H1 (cell line): ENCODE results near the gene PITX1. TPM values are rescaled to one million over a fixed set of nuclear protein-coding genes. Genes with fewer than 3 reads are reported as not detected.

Experiments used
- CTCF ChIA-PET: fragments of 300-600 bp; sonication (Branson Sonifier 250); formaldehyde crosslinking; loops from one replicate; lab custom pipeline; 2021; ENCODE audit not compliant: partially characterized antibody; lab: Charles Lee
- POLR2A ChIA-PET: fragments of 300-600 bp; sonication (Branson Sonifier 250); formaldehyde crosslinking; loops from one replicate; lab custom pipeline; 2021; ENCODE audit warnings: inconsistent platforms; ENCODE audit not compliant: partially characterized antibody; lab: Charles Lee
- DNase-seq, 2 experiments: peaks; one replicate each; pipeline versions ENCODE4 v3.0.0 to v3.0.0-alpha.2; 2010 to 2022; ENCODE audit warnings: low spot score in 2 of 2, low read depth in 1 of 2, mixed read lengths in 1 of 2
- FAIRE-seq: peaks from 2 replicates; lab custom pipeline; 2011; peaks lifted over from hg19 to GRCh38; lab: Jason Lieb, UNC
- H2AFZ ChIP-seq: 2 replicates; pipeline ENCODE4 v1.8.1; 2012; ENCODE audit warnings: low read length, inconsistent platforms
- H2AK5ac ChIP-seq: 2 replicates; pipeline ENCODE4 v1.6.1; 2013; ENCODE audit warnings: low read depth, low read length
- H2BK120ac ChIP-seq: replicated peaks from 2 replicates; pipeline ENCODE3; 2013; ENCODE audit warnings: low read depth, low read length, inconsistent platforms
- H2BK12ac ChIP-seq: 2 replicates; pipeline ENCODE4 v1.6.1; 2013; ENCODE audit warnings: low read depth, low read length
- H2BK15ac ChIP-seq: 2 replicates; pipeline ENCODE4 v1.6.1; 2013; ENCODE audit warnings: low read length
- H2BK20ac ChIP-seq: 2 replicates; pipeline ENCODE4 v1.6.1; 2013; ENCODE audit warnings: low read length
- H2BK5ac ChIP-seq: 2 replicates; pipeline ENCODE4 v1.6.1; 2013; ENCODE audit warnings: low read depth, low read length
- H3K14ac ChIP-seq: 2 replicates; pipeline ENCODE4 v1.6.1; 2013; ENCODE audit warnings: inconsistent platforms; ENCODE audit not compliant: insufficient read length
- H3K18ac ChIP-seq: 2 replicates; pipeline ENCODE4 v1.6.1; 2013; ENCODE audit warnings: low read length; ENCODE audit errors: extremely low read depth
- H3K23ac ChIP-seq: 2 replicates; pipeline ENCODE4 v1.6.1; 2013; ENCODE audit warnings: inconsistent platforms; ENCODE audit not compliant: insufficient read length
- H3K23me2 ChIP-seq: 2 replicates; pipeline ENCODE4 v1.6.1; 2013; ENCODE audit warnings: low read depth, low read length
- H3K27ac ChIP-seq: 2 replicates; pipeline ENCODE4 v1.6.1; 2011; ENCODE audit warnings: low read depth, low read length, inconsistent platforms
- H3K27me3 ChIP-seq, 4 experiments: replicated peaks in 1 of 4; 1 replicate in 1 of 4; 2 replicates in 3 of 4; pipeline versions ENCODE4 v1.6.1 to v1.8.1; 2011 to 2013; ENCODE audit warnings: low read length in 3 of 4, mild to moderate bottlenecking in 3 of 4, inconsistent platforms in 2 of 4, mixed read lengths in 2 of 4, moderate library complexity in 1 of 4; ENCODE audit not compliant: control insufficient read depth in 3 of 4, insufficient read depth in 3 of 4; ENCODE audit errors: extremely low read depth in 1 of 4
- H3K36me3 ChIP-seq, 4 experiments: 2 replicates each; pipeline versions ENCODE4 v1.6.1 to v1.8.1; 2011 to 2013; ENCODE audit warnings: mild to moderate bottlenecking in 4 of 4, low read length in 3 of 4, moderate library complexity in 2 of 4, control low read depth in 1 of 4, inconsistent platforms in 1 of 4; ENCODE audit not compliant: insufficient read depth in 4 of 4, control insufficient read depth in 2 of 4
- H3K4ac ChIP-seq: replicated peaks from 2 replicates; pipeline ENCODE3; 2013; ENCODE audit warnings: low read length, low read depth, mixed read lengths, inconsistent platforms; ENCODE audit not compliant: insufficient read length
- H3K4me1 ChIP-seq, 4 experiments: replicated peaks in 1 of 4; 1 replicate in 1 of 4; 2 replicates in 3 of 4; pipeline versions ENCODE4 v1.6.1 to v1.8.1; 2011 to 2013; ENCODE audit warnings: low read length in 3 of 4, inconsistent platforms in 2 of 4, mixed read lengths in 1 of 4; ENCODE audit not compliant: insufficient read depth in 4 of 4, control insufficient read depth in 3 of 4
- H3K4me2 ChIP-seq, 2 experiments: 2 replicates each; pipeline versions ENCODE4 v1.6.1 to v1.8.1; 2011 to 2013; ENCODE audit warnings: low read depth in 2 of 2, low read length in 2 of 2, control low read depth in 1 of 2, inconsistent platforms in 1 of 2, mild to moderate bottlenecking in 1 of 2; ENCODE audit not compliant: insufficient read depth in 1 of 2
- H3K4me3 ChIP-seq, 4 experiments: fragments of 200-600, 300-600 bp in 1 of 4; sonication (generic), shearing (Covaris generic), sonication (Bioruptor Twin) in 1 of 4; 2 replicates each; pipeline versions ENCODE4 v1.5.1 to v1.8.1; 2011 to 2016; ENCODE audit warnings: low read length in 4 of 4, low read depth in 3 of 4, control low read depth in 2 of 4, inconsistent platforms in 2 of 4, mild to moderate bottlenecking in 2 of 4, mixed read lengths in 1 of 4, moderate library complexity in 1 of 4; ENCODE audit not compliant: insufficient read depth in 2 of 4; ENCODE audit errors: extremely low read depth in 1 of 4
- H3K56ac ChIP-seq: replicated peaks from 2 replicates; pipeline ENCODE3; 2013; ENCODE audit warnings: low read depth, mild to moderate bottlenecking, mixed read lengths, low read length, inconsistent platforms; ENCODE audit not compliant: insufficient read length
- H3K79me1 ChIP-seq: 2 replicates; pipeline ENCODE4 v1.6.1; 2013; ENCODE audit warnings: low read depth, low read length, control low read depth
- H3K79me2 ChIP-seq, 2 experiments: 2 replicates each; pipeline versions ENCODE4 v1.6.1 to v1.8.1; 2012 to 2013; ENCODE audit warnings: low read length in 2 of 2, mild to moderate bottlenecking in 2 of 2, inconsistent platforms in 1 of 2; ENCODE audit not compliant: insufficient read depth in 2 of 2, control insufficient read depth in 1 of 2
- H3K9ac ChIP-seq, 4 experiments: replicated peaks in 1 of 4; 1 replicate in 1 of 4; 2 replicates in 3 of 4; pipeline versions ENCODE4 v1.6.1 to v1.8.1; 2011 to 2013; ENCODE audit warnings: low read depth in 3 of 4, low read length in 3 of 4, control low read depth in 2 of 4, mild to moderate bottlenecking in 2 of 4, moderate library complexity in 2 of 4, inconsistent platforms in 1 of 4; ENCODE audit errors: extremely low read depth in 1 of 4
- H3K9me3 ChIP-seq, 2 experiments: 2 replicates each; pipeline versions ENCODE4 v1.6.1 to v1.8.1; 2012 to 2013; ENCODE audit warnings: mild to moderate bottlenecking in 2 of 2, moderate library complexity in 2 of 2, control low read depth in 1 of 2, inconsistent platforms in 1 of 2, low read depth in 1 of 2, low read length in 1 of 2, mixed read lengths in 1 of 2; ENCODE audit not compliant: insufficient read depth in 2 of 2
- H4K20me1 ChIP-seq, 2 experiments: replicated peaks in 1 of 2; 2 replicates each; pipeline versions ENCODE3 to v1.8.1; 2011 to 2013; ENCODE audit warnings: inconsistent platforms in 2 of 2, low read length in 2 of 2, mild to moderate bottlenecking in 1 of 2; ENCODE audit not compliant: insufficient read depth in 2 of 2, control insufficient read depth in 1 of 2
- H4K5ac ChIP-seq: 2 replicates; pipeline ENCODE4 v1.6.1; 2013; ENCODE audit warnings: low read length, low read depth, mixed read lengths, inconsistent platforms; ENCODE audit not compliant: insufficient read length
- H4K8ac ChIP-seq: 2 replicates; pipeline ENCODE4 v1.8.0; 2013; ENCODE audit warnings: mild to moderate bottlenecking, moderate library complexity, low read length, inconsistent platforms; ENCODE audit not compliant: insufficient read depth; ENCODE audit errors: extremely low read depth
- H4K91ac ChIP-seq: replicated peaks from 2 replicates; pipeline ENCODE3; 2013; ENCODE audit warnings: low read length, mixed read lengths, inconsistent platforms; ENCODE audit not compliant: insufficient read length
- BACH1 ChIP-seq: IDR thresholded peaks from 2 replicates; pipeline ENCODE4 v1.6.1; 2012; ENCODE audit warnings: low read length, improper control_type of control experiment
- CBX5 ChIP-seq: fragments of 300-800, 300-1000 bp; sonication (generic); IDR thresholded peaks from 2 replicates; pipeline ENCODE4 v1.7.1; 2016; ENCODE audit warnings: antibody characterized with exemption, low read length, low read depth
- SP4 ChIP-seq: IDR thresholded peaks from 2 replicates; pipeline ENCODE4 v1.6.1; 2012; ENCODE audit warnings: low read length, inconsistent platforms
- TEAD4 ChIP-seq: IDR thresholded peaks from 2 replicates; pipeline ENCODE4 v1.6.1; 2012; ENCODE audit warnings: low read depth, low read length, inconsistent platforms, mixed read lengths
- WGBS, 2 experiments: shearing (Covaris generic) in 1 of 2; methylation state at CpG; one replicate each; pipeline versions ENCODE4 v1.1.6 to v1.1.7; 2013 to 2015; ENCODE audit warnings: low lambda C conversion rate in 2 of 2, mixed read lengths in 2 of 2, inconsistent platforms in 1 of 2, low coverage in 1 of 2, missing lambda C conversion rate in 1 of 2; ENCODE audit not compliant: insufficient replicate concordance in 2 of 2, insufficient coverage in 1 of 2, insufficient read length in 1 of 2; ENCODE audit errors: extremely low coverage in 1 of 2, missing lambda C conversion rate in 1 of 2; 5-methylcytosine and 5-hydroxymethylcytosine counted together
- polyA plus RNA-seq, 7 experiments: library from polyadenylated mRNA; depleted of rRNA in 3 of 7; stranded (reverse) in 5 of 7; unstranded in 2 of 7; fragments of >200 nt in 5 of 7; fragments of 200-250 nt in 2 of 7; gene quantifications; 1 replicate in 5 of 7; 2 replicates in 1 of 7; 4 replicates in 1 of 7; pipeline versions ENCODE4 v1.2.1 to v1.2.3, GENCODE V29; 2011 to 2013; ENCODE audit warnings: missing spikeins in 2 of 7, mixed read lengths in 2 of 7
- total RNA-seq: library from RNA; stranded (reverse); fragmentation: NEBNext Ultra II Directional; extraction: Animal tissue kit (Norgen Biotek cat#: 25700); gene quantifications from 2 replicates; pipeline ENCODE4 v1.2.1, GENCODE V29; 2021

PITX1 gene
- total and polyA plus RNA-seq, 2 of the 8 experiments (the other 6 are each of a cell fraction or from before 2014, with no cell fraction given): 0.03 TPM; not detected in 1

- H2AK5ac ChIP-seq: no peak overlapping the region
- no peak overlapping the region for H3K9ac ChIP-seq
- ChIA-PET CTCF (interaction anchor here (0.8 to 2.1 kb wide), 7 partner anchors 8 to 154 kb away, joined by 3 to 5 read pairs (median 4); no protein-coding TSS in a partner anchor), POLR2A (interaction anchor here (1.2 kb wide), 1 partner anchor 12 kb away, joined by 6 read pairs; no protein-coding TSS in a partner anchor)
- no peak overlapping the region for H3K14ac ChIP-seq
- H2BK5ac ChIP-seq: no peak overlapping the region
- no peak overlapping the region for H2BK20ac ChIP-seq
- H3K56ac ChIP-seq: no peak overlapping the region
- TF ChIP-seq CBX5 (no peak), BACH1 (no peak), TEAD4 (no peak), SP4 (no peak)
- H3K4ac ChIP-seq: no peak overlapping the region
- H4K5ac ChIP-seq: no peak overlapping the region
- no peak overlapping the region; a peak in 1 of 4 replicates for H3K4me2 ChIP-seq
- peak overlapping the region; percentile 53; the same call in 1 of the 2 replicates for H4K8ac ChIP-seq
- no peaks in the 10 kb centered on the region for H3K79me2 ChIP-seq
- H4K91ac ChIP-seq: no peak overlapping the region
- H3K27ac ChIP-seq: no peak overlapping the region
- WGBS, 2 experiments: 59% methylated on average over 3 of the region's 3 CpGs; no CpG with 5 or more reads in 1 of the 2 experiments
- H2BK15ac ChIP-seq: no peak overlapping the region
- H4K20me1 ChIP-seq: peaks cover 0 to 3% of the 10 kb centered on the region in 2 experiments
- H3K79me1 ChIP-seq: no peaks in the 10 kb centered on the region
- H3K4me1 ChIP-seq: peaks cover 0 to 3% (median 2%) of the 10 kb centered on the region in 4 experiments; a peak in 3 of 7 replicates
- H3K23ac ChIP-seq: no peak overlapping the region
- H2AFZ ChIP-seq: no peak overlapping the region
- no peak overlapping the region for H2BK120ac ChIP-seq
- no peak for FAIRE-seq
- peaks cover 7% of the 10 kb centered on the region; the same call in 1 of the 2 replicates for H3K23me2 ChIP-seq
- no peak overlapping the region for H3K18ac ChIP-seq
- H2BK12ac ChIP-seq: no peak overlapping the region; the same call in 1 of the 2 replicates
- no peaks in the 10 kb centered on the region for H3K36me3 ChIP-seq
- DNase-seq: no peak
- H3K27me3 ChIP-seq: peaks cover 31 to 74% (median 63%) of the 10 kb centered on the region in 4 experiments
- H3K9me3 ChIP-seq: no peaks in the 10 kb centered on the region
- no peak overlapping the region for H3K4me3 ChIP-seq
Observed at GRCh38 chr5:135051399-135051798, 17.4 kb upstream of the PITX1 start.
